NCI-H1105 (cell line): ENCODE results near the gene CMTM6.
"Not testable (repeated sequence)": the region's sequence is repeated elsewhere in the genome, so short reads cannot be mapped to it uniquely, and the experiment has no call there.

Source experiments
- DNase-seq: peaks from one replicate; lab custom pipeline; 2025; lab: John Stamatoyannopoulos, UW

The CMTM6 gene

DNA sequence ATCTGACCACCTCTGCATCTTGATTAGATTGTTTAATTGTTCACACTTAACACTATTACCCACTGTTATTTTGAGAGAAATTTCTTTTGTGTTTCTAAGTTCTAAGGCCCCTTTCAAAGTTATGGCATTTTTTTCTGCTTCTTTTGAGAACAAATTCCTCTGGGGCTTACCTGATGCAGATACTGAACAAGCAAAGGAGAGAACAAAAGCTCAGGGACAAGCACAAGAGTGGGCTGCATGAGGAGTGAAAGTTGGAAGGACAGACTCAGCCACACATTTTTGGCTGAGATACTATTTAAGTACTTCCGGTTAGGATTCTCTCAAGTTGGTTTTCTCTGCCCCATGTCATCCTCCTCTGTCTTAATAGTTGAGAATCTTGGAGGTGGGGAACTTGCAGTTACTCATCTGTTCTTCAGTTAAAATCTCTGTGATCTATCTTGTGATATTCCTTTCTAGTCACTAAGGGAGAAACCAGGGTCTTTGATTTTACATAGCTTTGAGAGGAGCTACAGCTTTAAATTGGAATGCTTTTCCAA lies 54.7 kb downstream of the CMTM6 start:
- DNase-seq, result no peak

DNA sequence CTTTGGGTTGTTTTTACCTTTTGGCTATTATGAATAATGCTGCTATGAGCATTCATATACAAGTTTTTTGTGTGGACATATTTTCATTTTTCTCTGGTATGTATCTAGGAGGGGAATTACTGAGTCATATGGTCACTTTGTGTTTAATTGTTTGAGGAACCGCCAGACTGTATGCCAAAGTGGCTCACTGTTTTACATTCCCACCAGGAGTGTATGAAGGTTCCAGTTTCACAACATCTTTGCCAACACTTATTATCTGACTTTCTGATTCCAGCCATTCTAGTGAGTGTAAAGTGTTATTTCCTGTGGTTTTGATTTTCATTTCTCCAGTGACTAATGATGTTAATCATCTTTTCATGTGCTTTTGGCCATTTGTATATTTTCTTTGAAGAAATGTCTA lies 59.2 kb downstream of the CMTM6 start:
- DNase-seq, result no peak

DNA sequence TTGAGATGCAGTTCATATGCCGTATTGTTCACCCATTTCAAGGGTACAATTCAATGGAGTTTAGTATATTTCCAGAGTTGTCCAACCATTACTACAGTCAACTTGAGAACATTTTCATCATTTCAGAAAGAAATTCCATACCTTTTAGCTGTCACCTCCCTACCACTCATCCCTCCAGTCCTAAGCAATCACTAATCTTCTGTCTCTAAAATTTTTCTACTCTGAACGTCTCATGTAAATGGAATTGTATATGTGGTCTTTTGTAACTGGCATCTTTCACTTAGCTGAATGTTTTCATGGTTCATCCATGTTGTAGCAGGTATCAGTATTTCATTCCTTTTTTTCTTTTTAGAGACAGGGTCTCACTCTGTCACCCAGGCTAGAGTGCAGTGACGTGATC lies 59.9 kb downstream of the CMTM6 start:
- no peak for DNase-seq

DNA sequence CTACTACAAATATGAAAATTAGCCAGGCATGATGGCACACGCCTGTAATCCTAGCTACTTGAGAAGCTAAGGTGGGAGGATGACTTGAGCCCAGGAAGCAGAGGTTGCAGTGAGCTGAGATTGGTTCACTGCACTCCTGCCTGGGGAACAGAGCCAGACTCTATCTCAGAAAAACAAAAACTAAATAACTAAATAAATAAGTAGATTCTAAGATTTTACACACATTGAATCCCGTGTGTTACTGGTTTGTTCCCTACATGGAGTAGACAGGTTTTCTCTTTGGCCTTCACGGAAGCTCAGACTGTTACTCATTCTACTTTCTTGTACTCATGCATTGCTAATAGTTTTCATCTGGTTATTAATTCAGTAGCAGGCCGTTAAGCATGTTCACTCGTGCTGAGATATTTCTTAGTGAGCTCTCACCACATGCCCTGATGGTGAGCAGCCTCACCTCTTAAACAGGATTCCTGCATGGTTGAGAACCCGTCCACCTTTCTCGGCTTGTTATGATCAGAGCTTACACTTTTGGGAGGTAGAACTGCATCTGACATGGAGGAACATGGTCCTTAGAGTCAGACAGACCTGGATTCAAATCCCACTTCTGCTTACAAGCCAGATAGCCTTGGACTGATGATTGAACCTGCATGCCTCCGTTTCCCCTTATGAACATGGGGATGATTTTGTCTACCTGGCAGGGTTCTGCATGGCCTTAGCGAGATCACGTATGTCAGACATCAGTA lies 61.9 kb downstream of the CMTM6 start:
- no peak for DNase-seq

DNA sequence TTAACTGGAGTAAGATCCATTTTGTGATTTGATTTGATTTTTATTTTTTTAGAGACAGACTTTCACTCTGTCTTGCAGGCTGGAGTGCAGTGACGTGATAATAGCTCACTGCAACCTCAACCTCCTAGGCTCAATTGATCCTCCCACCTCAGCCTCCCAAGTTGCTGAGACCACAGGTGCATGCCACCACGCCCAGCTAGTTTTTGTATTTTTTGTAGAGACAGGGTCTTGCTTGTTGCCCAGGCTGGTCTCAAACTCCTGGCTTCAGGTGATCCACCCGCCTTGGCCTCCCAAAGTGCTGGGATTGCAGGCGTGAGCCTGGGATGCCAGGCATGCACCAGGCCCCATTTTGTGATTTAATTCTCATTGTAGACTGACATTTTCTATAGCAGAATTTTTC lies 63.2 kb downstream of the CMTM6 start:
- not testable (repeated sequence) for DNase-seq

DNA sequence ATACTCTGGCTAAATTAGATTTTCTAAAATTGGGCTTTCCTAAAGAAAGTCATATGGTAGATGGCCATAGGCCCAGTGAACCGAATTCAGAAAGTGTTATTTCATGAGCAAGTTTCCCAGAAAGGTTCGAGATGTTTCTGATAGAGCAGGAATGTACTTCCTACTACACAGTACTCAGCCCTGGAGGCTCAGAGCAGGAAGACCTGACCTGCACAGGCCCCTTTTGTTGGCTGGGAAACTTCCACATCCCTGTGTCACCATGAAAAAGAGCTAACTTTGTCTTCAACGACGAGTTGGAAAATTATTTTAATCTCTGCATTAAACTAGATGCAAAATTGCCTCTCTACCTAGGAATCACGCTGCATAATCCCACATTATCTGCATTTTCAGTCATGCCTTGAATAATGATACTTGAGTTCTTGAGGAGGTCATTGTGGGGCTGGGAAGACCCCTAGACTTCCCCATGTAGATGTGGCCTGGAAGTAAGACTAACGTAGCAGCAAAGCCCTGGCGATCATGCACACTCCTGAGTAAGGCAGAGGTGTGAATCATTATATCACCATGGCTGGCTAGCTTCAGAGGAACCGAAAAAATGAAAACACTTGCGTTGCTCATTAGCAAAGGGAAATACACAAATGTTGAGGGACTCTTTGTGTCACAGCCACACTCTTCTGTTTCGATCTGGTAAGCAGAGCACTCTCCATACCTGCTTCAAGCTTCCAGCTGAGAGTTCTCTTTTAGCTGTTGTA lies 63.9 kb downstream of the CMTM6 start:
- DNase-seq, result no peak

DNA sequence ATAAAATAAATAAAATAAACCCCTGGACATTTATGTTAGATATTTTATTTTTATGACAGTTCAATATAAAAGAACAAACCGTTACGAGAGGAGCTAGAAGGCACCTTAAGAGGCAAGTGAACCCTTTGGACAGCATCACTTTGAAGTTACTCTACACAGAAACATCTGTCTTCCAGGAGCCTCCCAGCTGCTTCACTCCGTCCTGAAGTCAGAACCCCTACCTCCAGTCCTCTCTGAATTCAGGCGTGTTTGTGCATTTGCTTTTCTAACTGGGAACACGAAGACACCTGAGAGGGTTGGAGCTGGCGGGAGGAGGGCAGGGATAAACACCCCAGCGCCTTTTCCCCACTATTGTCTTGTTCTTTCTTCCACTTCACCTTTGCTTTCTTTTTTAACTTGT lies 64.8 kb downstream of the CMTM6 start:
- DNase-seq, result no peak

DNA sequence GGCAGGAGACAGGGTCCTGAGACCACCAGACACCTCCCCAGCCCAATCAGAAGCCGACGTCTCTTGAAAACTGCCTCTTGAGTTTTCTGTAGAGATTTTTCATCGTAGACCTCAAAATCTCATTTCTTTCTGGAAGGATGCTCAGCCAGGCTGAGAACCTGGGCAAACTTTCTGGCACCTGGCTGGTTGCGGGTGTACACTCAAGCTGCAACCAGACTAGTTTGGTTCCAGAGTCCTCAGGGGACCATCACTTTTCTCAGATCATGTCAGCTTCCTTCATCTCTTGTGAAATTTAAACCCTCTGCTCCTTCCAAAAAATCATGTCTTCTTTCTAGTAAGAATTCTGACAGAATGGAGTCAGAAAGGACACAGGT lies 65.8 kb downstream of the CMTM6 start:
- no peak for DNase-seq

DNA sequence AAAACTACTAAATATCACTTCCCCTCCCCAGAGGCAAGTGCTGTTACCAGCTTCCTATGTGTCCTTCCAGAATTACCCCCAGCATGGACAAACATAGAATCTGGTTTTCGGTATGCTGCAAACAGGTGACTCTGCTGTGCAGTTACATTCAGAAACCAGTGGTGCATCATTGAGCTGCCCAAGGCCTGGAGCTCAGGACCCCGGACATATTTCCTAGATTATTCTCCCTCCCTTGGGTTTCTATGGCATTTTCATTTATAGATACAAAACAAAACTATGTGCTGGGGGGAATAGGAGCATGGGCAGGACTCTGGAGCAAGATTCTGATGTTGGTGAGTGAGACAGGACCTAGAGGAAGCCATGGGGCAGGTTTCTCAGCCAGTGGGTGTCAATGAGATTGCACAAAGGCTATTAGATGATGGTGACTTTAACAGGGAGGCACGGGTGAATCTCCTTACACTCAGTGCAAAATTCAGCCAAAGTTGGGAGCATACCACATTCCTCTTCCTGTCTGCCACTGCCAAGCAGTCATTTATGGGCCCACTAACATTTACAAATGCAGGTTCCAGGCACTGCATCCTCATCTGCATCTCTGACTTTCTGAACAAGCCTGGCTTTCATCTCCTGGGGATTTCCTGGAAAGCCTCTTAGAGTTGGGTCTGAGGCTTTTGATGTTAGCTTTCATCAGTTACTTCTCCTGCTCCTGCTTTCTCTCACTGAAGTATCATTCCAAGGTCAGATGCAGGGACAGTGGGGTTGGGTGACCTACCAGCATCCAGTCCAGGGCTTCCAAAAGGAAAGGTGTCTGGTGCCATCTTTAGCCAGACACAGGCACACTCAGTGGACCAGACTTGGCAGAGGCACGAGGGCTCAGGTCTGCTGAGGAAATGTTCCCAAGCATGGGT lies 66.5 kb downstream of the CMTM6 start:
- DNase-seq, result no peak

DNA sequence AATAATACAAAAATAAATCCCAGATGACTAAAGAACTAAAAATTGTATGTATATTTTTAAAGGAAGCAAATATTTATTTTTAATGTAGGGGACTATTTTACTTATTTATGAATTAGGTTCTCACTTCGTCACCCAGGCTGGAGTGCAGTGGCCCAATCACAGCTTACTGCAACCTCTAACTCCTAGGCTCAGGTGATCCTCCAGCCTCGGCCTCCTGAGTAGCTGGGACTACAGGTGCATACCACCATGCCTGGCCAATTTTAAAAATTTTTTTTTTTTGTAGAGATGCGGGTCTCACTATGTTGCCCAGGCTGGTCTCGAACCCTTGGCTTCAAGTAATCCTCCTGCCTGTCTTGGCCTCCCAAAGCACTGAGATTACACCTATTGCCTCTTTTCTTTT lies 68.4 kb downstream of the CMTM6 start:
- no peak for DNase-seq

DNA sequence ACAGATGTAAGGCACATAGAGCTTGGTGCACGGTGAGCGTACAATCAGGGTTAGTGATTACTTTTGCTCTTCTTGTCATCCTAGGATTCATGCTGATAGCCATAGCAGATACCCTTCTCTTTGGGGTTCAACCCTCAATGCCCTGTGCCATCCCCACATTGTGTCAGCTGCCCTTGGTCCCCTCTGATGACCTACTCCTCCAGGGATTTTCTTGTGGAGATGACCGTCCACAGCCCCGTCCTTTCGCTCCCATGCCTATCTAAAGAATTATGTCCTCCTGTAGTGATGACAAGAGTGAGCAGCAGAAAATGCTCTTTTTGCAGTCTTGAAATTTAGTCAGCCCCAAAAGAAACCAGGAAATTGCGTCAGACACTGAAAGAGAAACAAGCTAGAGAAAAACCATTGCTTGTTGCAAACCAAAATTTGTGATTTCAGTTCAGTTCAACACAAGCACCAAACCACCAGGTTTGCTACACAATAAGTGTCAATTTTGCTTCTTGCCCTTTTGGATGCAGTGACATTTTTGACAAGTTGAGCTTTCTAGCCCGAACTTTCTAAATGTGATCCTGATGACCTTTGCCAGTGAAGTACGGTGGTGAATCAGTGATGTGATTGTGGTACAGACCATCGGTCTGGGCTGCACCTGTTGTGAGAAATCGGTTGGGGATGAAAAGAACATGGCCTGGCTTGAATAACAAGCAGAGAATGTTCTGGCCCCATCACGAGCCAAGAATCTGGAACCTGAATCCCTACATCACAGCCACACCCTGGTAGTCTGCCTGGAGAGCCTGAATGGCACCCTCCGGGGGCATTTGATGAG lies 69.7 kb downstream of the CMTM6 start:
- DNase-seq, result no peak

DNA sequence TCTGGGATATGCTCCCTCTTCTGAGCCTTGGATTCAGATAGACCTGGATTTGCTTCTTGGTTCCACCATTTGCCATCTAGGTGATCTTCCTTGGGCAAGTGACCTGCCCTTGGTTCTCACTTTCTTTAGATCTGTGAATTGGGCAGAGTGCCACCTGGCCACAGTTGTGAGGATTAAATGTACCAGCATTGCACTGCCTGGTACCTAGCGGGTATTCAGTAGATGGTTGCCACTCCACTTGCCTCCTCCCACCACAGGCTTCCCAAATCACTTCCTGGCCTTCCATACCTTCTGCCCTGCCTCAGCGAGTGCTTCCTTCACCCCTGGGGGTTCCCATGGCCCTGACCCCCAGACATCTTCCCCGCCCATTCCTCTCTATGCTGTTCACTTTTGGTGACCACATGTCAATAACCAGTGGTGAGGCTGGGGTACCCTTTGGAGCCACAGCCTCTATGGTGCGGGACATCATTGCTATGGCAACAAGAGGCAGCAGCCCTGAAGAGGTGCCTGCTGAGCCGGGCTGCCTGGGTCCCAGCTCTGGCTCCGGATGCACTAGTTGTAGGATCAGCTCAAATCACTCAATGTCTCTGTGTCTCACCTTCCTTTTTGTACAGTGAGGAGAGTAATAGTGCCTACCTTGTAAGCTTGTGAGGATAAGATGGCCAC lies 70.5 kb downstream of the CMTM6 start:
- DNase-seq, result no peak

DNA sequence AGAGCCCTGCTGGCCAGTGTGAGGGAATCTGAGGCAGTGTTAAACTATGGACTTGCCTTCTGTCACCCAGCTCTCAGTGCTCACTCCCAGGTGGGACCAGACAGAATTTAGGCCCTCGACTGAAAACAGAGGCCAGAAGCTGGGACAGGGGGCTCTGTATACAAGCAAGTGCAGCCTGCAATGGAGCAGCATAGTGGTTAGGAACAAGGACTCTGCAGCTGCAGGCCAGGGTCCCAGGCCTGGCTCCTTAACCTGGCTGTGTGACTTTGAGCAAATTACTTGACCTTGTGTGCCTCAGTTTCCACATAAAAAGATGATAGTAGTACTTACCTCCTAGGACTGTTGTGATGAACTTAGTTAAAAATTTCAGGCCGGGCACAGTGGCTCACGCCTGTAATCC lies 71.2 kb downstream of the CMTM6 start:
- DNase-seq, result no peak
